Lower lobe of right lung (tissue), 2 donors: ENCODE data around the gene SPAG16. TPM values are rescaled to one million over a fixed set of nuclear protein-coding genes. Genes with fewer than 3 reads are reported as not detected.
A peak's percentile ranks its signal among the peaks of the same experiment; 100 is the strongest.

Source experiments
- ATAC-seq, 2 donors: fragments of 200-7000 bp; cut with Tn5 transposase; one replicate each; pipeline ENCODE4 v1.9.1; 2020 to 2022; ENCODE audit warnings: mild to moderate bottlenecking in 2 of 2, moderate library complexity in 2 of 2
- DNase-seq: peaks from one replicate; pipeline ENCODE4 v3.0.0-alpha.2; 2020
- H3K27ac ChIP-seq: fragments of 200-600 bp; one replicate; pipeline ENCODE4 v1.8.0; 2022
- H3K27me3 ChIP-seq: fragments of 200-600 bp; one replicate; pipeline ENCODE4 v1.8.0; 2022; ENCODE audit warnings: low read depth
- H3K36me3 ChIP-seq: fragments of 200-600 bp; one replicate; pipeline ENCODE4 v1.8.0; 2022; ENCODE audit warnings: mild to moderate bottlenecking
- H3K4me1 ChIP-seq: fragments of 200-600 bp; one replicate; pipeline ENCODE4 v1.8.0; 2022
- H3K4me3 ChIP-seq: fragments of 200-600 bp; one replicate; pipeline ENCODE4 v1.8.0; 2022; ENCODE audit warnings: mild to moderate bottlenecking
- H3K9me3 ChIP-seq: fragments of 200-600 bp; one replicate; pipeline ENCODE4 v1.8.0; 2022
- intact Hi-C: fragments of 100-400 bp; cut with DNase I; formaldehyde crosslinking; loops from one replicate; pipeline ENCODE4 v1.11.0; 2022
- total RNA-seq: library from RNA; stranded (reverse); fragmentation: NEBNext Ultra II Directional; extraction: Animal tissue kit (Norgen Biotek cat#: 25700); gene quantifications from one replicate; pipeline ENCODE4 v1.2.1, GENCODE V29; 2021
- TF ChIP-seq, protein P1 (sequence below): fragments of 200-600 bp; IDR thresholded peaks from one replicate; pipeline ENCODE4 v1.8.0; 2022; ENCODE audit warnings: antibody characterized with exemption, mild to moderate bottlenecking
- donor health status: DM: no; HTN: yes; CAD: no; lungs with severe emphysema.

SPAG16 gene
- total RNA-seq, 1 donor from 2014 or later: 16.7 TPM

DNA sequence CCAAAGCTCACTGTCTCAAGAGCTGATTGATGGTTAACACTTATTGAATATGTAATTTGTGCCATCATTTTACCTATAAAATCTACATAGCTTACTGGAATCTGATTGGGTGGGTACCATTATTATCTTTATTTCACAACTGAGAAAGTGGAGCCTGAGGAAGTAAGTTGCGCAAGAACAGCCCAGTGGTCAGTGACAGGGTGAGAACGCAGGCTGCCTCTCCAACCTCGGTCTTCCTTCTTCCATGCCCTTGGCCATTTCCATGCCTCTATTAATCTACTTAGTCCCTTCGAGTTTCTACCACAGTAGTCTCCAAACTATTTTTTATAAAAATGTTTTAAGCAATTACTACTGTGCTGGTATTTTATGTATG is 735.7 kb downstream of the SPAG16 start:
- ATAC-seq (no peak), DNase-seq (no peak)
- intact Hi-C loops: no loop called here
- no peaks in the 10 kb centered on the region for H3K27me3 ChIP-seq
- H3K36me3 ChIP-seq: no peaks in the 10 kb centered on the region
- TF ChIP-seq, protein P1, sequence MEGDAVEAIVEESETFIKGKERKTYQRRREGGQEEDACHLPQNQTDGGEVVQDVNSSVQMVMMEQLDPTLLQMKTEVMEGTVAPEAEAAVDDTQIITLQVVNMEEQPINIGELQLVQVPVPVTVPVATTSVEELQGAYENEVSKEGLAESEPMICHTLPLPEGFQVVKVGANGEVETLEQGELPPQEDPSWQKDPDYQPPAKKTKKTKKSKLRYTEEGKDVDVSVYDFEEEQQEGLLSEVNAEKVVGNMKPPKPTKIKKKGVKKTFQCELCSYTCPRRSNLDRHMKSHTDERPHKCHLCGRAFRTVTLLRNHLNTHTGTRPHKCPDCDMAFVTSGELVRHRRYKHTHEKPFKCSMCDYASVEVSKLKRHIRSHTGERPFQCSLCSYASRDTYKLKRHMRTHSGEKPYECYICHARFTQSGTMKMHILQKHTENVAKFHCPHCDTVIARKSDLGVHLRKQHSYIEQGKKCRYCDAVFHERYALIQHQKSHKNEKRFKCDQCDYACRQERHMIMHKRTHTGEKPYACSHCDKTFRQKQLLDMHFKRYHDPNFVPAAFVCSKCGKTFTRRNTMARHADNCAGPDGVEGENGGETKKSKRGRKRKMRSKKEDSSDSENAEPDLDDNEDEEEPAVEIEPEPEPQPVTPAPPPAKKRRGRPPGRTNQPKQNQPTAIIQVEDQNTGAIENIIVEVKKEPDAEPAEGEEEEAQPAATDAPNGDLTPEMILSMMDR: no peak
- H3K9me3 ChIP-seq: no peaks in the 10 kb centered on the region
- H3K27ac ChIP-seq: no peak overlapping the region
- no peak overlapping the region for H3K4me3 ChIP-seq
- H3K4me1 ChIP-seq: no peaks in the 10 kb centered on the region

DNA sequence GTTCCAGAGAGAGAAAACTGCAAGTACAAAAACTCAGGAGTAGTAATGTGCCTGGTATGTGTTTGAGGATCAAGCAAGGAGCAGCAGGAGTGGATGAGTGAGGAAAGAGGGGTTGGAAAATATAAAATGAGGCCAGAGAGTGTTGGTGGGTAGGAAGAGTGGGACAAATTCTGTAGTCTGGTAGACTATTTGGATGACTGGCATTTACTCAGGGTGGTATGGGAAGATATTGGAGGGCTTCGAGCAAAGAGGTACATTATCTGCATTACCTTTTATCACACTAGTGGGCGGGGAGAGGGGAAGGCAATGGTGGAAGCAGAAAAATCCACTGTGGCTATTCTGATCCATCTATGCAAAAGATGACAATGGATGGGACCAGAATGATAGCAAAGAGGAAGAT is 744.9 kb downstream of the SPAG16 start:
- TF ChIP-seq, protein P1: no peak

DNA sequence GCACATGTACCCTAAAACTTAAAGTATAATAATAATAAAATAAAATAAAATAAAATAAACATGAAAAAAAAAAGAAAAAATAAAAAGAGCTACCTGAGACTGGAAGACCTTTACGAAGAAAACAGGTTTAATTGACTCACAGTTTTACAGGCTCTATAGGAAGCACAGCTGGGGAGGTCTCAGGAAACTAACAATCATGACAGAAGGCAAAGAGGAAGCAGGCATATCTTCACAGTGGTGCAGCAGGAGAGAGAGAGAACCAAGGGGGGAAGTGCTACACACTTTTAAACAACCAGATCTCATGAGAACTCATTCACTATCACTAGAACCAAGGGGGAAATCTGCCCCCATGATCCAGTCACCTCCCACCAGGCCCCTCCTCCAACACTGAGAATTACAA is 747.3 kb downstream of the SPAG16 start:
- intact Hi-C loops: no loop called here
- no peak for ATAC-seq
- H3K27me3 ChIP-seq: no peaks in the 10 kb centered on the region

More for the DNA sequence above, 744.9 kb downstream of the SPAG16 start:
- Histone ChIP-seq H3K27ac (no peak overlapping the region), H3K27me3 (no peaks in the 10 kb centered on the region), H3K4me3 (no peak overlapping the region), H3K36me3 (no peaks in the 10 kb centered on the region), H3K4me1 (no peaks in the 10 kb centered on the region), H3K9me3 (no peaks in the 10 kb centered on the region)
- intact Hi-C loops: no loop called here
- DNase-seq (no peak), ATAC-seq (no peak)

DNA sequence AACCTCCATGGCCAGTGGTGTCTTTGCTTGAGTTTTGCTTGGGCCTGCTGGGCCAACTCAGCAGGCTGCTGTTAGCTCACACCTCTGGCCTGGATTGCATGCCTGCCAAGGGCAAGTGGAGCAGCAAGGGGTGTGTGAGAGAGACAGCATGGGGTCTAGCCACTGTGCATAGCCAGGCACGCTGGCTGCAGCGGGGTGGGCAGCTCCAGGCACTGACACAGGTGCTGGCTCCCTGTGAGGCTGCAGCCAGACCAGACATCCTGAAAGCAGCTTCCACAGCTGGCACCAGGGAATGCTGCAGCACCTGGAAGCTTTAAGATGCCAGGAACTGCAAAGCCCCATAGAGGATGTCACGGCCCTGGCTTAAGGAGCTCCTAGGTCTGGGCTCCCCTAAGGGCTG is 750.2 kb downstream of the SPAG16 start:
- TF ChIP-seq, protein P1: no peak
- no peak overlapping the region for H3K4me3 ChIP-seq
- no peaks in the 10 kb centered on the region for H3K36me3 ChIP-seq
- peak; percentile 21 for DNase-seq
- H3K27ac ChIP-seq: no peak overlapping the region
- H3K9me3 ChIP-seq: no peaks in the 10 kb centered on the region
- H3K4me1 ChIP-seq: no peaks in the 10 kb centered on the region
- intact Hi-C loops: no loop called here
- peak in 1 of 2 donors; percentile 42 for ATAC-seq
- H3K27me3 ChIP-seq: no peaks in the 10 kb centered on the region

More for the DNA sequence above, 747.3 kb downstream of the SPAG16 start:
- TF ChIP-seq, protein P1: no peak
- Histone ChIP-seq H3K4me1 (no peaks in the 10 kb centered on the region), H3K9me3 (no peaks in the 10 kb centered on the region), H3K27ac (no peak overlapping the region), H3K36me3 (no peaks in the 10 kb centered on the region), H3K4me3 (no peak overlapping the region)
- no peak for DNase-seq

DNA sequence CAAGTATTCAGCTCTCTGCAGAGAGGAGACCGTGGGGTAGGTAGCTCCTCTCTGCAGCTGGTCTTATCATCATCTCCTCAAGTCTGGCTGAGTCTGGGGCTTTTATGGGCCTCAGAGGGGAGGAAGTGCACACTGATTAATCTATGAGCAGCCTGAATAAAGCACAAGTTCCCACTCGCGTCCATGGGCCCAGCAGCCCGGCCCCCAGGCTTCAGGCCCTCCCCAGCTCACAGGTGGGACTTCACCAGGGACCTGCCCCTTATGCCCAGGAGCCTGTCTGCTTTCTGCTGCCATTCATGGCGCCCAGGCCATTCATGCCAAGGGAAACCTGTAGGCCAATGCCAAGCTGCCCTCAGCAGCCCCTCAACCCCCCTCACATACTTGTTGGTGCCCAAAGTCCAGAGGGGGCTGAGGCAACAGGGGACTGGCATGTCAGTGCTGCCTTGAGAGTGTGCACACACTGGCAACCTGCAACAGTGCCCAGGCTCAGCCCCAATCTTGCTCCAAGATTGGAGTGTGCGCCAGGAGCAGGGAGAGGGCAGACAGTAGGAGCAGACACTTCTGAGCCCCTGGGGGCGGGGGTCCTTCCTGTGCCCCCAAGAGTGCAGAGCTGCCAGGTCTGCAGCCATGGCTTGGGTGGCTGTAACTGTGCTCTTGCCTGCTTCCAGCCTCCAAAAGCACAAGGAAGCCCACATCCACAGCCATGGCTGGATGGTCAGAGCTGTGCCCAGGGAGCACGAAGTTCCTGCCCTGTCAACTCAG is 751.0 kb downstream of the SPAG16 start:
- intact Hi-C loops: no loop called here
- Histone ChIP-seq H3K4me3 (no peak overlapping the region), H3K4me1 (no peaks in the 10 kb centered on the region), H3K36me3 (no peaks in the 10 kb centered on the region), H3K9me3 (peaks cover under 1% of the 10 kb centered on the region), H3K27me3 (no peaks in the 10 kb centered on the region), H3K27ac (no peak overlapping the region)
- TF ChIP-seq, protein P1: no peak
- DNase-seq (peak; percentile 31), ATAC-seq (peak; percentile 16 to 32)
